Left kidney (tissue), 2 donors: ENCODE results near the gene MUC5B. TPM values are rescaled to one million over a fixed set of nuclear protein-coding genes. Genes with fewer than 3 reads are reported as not detected.
A peak's percentile ranks its signal among the peaks of the same experiment; 100 is the strongest.
"Not testable (repeated sequence)": the region's sequence is repeated elsewhere in the genome, so short reads cannot be mapped to it uniquely, and the experiment has no call there.

Experiments
- DNase-seq: peaks from one replicate; pipeline ENCODE4 v3.0.0-alpha.2; 2013
- polyA plus RNA-seq: library from polyadenylated mRNA; unstranded; fragments of 120-200 nt; gene quantifications from one replicate; pipeline ENCODE4 v1.2.1, GENCODE V29; 2013; ENCODE audit not compliant: insufficient read length

Gene MUC5B
- polyA plus RNA-seq, 1 donor: 0.12 TPM

DNA sequence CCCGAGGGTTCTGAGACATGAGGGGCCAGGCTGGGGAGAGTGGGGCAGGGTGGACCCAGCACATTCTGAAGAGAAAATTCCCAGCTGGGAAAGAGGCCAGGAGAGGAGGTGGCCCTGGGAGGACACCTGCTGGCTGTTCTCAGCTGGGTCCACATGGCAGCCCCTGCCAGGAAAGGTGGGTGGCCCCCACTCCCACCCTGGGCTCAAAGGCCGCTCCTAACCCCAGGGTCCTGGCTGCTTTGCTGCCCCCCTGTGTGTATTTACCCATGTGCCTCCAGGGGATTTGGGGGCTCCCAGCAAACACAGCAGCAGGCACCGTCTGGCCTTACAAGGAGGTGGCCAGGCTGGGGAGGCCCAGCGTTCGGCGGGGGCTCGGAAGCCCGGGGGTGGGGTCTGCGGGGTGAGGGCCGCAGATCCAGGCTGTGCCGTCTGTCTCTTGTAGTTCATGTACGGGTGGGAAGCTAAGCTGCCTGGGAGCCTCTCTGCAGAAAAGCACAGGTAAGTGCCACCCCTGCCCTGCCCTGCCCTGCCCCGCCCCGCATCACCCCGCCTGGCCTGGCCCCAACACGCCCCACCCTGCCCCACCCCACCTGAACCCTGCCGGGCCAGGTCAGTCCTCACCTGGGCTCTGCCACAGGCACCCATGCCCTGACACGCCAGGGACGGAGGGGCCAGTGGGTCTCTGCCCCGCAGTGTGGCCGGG is 10.6 kb downstream of the MUC5B start:
- no peak for DNase-seq

- no peak for DNase-seq
Measured at GRCh38 chr11:1234054-1234720, 11.3 kb downstream of the MUC5B start.

DNA sequence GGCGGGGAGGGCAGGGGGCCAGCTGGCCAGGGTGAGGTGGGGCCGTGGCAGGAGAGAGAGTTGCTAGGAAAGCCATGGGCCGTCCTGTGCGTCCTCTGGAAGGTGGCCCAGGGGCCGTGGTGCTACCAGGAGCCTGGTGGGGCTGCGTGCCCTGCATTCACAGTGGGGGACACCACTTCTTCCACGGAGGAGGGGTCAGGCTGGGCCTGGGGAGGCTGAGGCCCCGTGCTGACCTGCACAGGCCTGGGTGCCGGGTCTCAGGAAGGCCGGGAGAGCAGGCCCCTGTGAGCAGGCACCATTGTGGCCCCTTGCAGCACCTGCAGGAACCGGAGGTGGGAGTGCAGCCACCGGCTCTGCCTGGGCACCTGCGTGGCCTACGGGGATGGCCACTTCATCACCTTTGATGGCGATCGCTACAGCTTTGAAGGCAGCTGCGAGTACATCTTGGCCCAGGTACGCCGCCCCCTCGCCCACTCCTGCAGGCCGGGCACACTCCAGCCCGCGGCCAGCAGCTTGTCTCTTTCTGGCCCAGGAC is 12.0 kb downstream of the MUC5B start:
- DNase-seq: no peak

- no peak for DNase-seq
Measured at GRCh38 chr11:1235306-1235900, 12.5 kb downstream of the MUC5B start.

DNA sequence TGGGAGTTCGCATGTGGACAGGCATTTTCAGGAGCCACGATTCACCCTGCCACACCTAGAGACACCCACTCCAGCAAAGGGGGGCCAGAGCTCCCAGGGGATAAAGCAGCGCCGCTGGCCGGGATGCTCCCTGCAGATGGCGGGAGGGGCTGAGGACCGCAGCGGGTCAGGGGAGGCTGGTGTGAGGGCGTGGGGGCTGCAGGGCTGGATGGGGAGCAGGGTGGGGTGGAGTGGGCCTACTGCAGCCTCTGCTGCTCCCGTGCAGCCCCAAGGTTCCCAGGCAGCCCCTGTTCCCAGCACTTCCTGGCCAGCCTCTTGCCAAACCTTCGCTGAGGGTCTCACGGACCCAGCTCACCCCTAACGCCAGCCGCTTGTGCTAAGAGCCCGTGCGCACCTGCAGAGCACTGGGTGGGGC is 13.0 kb downstream of the MUC5B start:
- no peak for DNase-seq

DNA sequence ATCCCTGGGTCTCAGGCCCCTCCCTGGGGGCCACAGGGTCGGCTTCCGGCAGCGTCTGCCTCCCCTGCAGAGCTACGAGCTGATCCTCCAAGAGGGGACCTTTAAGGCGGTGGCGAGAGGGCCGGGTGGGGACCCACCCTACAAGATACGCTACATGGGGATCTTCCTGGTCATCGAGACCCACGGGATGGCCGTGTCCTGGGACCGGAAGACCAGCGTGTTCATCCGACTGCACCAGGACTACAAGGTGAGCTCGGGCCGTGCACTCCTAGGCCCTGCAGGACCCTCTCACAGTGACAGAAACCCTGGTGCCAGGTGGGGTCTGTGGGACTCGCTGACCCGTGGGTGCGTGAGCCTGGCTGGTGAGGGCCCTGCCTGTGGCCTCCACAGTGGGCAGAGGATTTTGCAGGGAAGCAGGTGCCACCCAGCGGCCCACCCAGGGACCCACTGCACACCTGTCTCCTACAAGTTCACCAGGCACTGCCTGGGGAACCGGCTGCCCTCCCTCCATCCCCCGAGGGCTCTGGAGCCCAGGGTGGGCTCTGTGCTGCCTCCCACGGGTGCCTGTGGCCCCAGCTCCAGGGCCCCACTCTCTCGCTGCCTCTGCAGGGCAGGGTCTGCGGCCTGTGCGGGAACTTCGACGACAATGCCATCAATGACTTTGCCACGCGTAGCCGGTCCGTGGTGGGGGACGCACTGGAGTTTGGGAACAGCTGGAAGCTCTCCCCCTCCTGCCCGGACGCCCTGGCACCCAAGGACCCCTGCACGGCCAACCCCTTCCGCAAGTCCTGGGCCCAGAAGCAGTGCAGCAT is 13.7 kb downstream of the MUC5B start:
- DNase-seq: no peak

DNA sequence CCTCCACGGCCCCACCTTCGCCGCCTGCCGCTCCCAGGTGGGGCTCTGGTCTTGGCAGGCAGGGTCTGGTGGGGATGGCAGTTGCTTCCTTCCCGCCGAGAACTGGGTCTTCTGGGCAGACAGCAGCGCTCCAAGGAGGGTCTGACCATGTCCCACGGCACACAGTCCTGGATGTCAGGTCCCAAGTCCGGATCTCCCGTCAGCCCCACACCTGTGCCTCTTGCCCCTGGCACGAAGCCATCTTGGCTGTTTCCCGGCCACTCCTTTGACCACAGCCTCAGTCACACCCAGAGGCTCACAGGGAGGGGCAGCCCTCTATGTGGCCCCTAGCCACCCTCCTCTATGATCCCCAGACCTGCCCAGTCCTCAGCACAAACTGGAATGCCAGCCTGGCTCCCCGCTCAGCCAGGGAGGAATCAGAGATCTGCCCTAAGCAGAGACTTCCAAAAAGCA is 14.3 kb downstream of the MUC5B start:
- no peak for DNase-seq

DNA sequence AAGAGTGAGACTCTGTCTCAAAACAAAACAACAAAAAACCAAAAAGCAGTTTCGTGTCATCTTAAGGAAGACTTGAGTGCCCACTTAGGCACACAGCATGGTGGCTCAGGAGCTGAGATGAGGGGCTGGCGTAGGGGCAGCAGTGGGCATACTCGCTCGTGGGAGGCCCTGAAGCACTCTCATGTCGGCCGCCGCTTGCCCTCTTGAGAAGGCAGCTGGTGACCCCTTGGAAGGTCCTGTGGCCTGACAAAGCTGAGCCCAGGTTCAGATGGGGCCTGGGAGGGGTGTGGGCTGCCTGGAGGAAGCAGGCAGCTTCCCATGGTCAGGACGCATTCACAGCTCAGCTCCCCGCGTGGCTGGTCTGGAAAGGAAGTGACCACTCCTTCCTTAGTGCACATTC is 15.0 kb downstream of the MUC5B start:
- no peak for DNase-seq

DNA sequence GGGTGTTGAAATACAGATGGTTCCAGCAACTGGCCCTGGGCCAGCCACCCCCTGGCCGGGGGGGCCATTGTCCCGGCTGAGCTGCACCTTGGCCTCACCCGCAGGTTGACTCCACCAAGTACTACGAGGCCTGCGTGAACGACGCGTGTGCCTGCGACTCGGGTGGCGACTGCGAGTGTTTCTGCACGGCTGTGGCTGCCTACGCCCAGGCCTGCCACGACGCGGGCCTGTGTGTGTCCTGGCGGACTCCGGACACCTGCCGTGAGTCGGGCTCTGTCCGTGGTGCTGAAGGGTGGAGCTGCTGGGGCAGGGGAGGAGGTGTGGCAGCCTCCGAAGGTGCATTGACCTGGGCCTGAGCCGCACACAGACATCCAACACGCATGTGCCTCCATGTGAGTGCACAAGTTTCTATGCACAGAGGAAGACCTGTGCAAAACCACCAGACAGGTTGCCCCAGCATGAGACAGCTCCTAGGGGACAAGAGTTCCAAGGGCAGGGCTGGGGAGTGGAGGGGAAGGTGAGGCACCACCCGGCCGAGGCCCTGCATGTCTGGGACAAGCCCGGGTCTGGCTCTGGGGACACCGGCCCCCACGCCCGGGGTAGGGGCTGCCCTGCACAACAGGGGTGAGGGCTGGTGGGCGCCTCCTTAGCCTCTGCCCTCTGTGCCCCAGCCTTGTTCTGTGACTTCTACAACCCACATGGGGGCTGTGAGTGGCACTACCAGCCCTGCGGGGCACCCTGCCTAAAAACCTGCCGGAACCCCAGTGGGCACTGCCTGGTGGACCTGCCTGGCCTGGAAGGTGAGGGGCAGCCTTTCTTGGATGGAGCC is 16.1 kb downstream of the MUC5B start:
- peak; percentile 46 for DNase-seq

DNA sequence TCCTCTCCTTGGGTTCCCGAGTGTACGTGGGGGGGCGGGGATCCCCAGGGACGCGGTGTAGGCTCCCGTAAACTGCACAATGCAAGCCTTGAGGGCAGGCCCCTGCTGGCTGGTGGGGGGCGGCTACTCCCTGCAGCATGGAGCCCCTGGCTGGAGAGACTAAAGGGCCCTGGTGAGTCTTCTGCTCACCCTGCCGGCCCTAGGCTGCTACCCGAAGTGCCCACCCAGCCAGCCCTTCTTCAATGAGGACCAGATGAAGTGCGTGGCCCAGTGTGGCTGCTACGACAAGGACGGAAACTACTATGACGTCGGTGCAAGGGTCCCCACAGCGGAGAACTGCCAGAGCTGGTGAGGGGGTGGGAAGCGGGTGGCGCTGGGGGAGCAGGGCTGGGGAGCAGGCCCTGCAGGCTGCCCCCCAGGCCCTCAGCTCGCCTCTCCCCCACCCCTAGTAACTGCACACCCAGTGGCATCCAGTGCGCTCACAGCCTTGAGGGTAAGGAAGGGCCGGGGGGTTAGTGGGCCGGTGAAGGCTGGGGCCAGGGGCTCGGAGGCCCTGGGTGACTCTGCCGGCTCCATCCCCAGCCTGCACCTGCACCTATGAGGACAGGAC is 16.8 kb downstream of the MUC5B start:
- no peak for DNase-seq

GRCh38 chr11:1240771-1241170 is 17.9 kb downstream of the MUC5B start:
- no peak for DNase-seq

DNA sequence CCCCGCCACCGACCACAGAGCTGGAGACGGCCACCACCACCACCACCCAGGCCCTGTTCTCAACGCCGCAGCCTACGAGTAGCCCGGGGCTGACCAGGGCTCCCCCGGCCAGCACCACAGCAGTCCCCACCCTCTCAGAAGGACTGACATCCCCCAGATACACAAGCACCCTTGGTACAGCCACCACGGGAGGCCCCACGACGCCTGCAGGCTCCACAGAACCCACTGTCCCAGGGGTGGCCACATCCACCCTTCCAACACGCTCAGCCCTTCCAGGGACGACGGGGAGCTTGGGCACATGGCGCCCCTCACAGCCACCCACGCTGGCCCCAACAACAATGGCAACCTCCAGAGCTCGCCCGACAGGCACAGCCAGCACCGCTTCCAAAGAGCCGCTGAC is 18.8 kb downstream of the MUC5B start:
- no peak for DNase-seq

DNA sequence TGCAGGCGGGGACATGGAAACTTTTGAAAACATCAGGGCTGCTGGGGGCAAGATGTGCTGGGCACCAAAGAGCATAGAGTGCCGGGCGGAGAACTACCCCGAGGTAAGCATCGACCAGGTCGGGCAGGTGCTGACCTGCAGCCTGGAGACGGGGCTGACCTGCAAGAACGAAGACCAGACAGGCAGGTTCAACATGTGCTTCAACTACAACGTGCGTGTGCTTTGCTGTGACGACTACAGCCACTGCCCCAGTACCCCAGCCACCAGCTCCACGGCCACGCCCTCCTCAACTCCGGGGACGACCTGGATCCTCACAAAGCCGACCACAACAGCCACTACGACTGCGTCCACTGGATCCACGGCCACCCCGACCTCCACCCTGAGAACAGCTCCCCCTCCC is 19.4 kb downstream of the MUC5B start:
- no peak for DNase-seq

DNA sequence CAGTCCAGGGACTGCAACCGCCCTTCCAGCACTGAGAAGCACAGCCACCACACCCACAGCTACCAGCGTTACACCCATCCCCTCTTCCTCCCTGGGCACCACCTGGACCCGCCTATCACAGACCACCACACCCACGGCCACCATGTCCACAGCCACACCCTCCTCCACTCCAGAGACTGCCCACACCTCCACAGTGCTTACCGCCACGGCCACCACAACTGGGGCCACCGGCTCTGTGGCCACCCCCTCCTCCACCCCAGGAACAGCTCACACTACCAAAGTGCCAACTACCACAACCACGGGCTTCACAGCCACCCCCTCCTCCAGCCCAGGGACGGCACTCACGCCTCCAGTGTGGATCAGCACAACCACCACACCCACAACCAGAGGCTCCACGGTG is 19.9 kb downstream of the MUC5B start:
- not testable (repeated sequence) for DNase-seq

- DNase-seq: not testable (repeated sequence)
Measured at GRCh38 chr11:1243521-1243920, 20.7 kb downstream of the MUC5B start.

DNA sequence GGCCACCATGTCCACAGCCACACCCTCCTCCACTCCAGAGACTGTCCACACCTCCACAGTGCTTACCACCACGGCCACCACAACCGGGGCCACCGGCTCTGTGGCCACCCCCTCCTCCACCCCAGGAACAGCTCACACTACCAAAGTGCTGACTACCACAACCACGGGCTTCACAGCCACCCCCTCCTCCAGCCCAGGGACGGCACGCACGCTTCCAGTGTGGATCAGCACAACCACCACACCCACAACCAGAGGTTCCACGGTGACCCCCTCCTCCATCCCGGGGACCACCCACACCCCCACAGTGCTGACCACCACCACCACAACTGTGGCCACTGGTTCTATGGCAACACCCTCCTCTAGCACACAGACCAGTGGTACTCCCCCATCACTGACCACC is 21.7 kb downstream of the MUC5B start:
- DNase-seq: not testable (repeated sequence)

- not testable (repeated sequence) for DNase-seq
Measured at GRCh38 chr11:1245717-1246116, 22.9 kb downstream of the MUC5B start.

GRCh38 chr11:1246301-1246700 is 23.4 kb downstream of the MUC5B start:
- not testable (repeated sequence) for DNase-seq

GRCh38 chr11:1247026-1247425 is 24.2 kb downstream of the MUC5B start:
- DNase-seq: not testable (repeated sequence)

GRCh38 chr11:1248951-1249350 is 26.1 kb downstream of the MUC5B start:
- not testable (repeated sequence) for DNase-seq

DNA sequence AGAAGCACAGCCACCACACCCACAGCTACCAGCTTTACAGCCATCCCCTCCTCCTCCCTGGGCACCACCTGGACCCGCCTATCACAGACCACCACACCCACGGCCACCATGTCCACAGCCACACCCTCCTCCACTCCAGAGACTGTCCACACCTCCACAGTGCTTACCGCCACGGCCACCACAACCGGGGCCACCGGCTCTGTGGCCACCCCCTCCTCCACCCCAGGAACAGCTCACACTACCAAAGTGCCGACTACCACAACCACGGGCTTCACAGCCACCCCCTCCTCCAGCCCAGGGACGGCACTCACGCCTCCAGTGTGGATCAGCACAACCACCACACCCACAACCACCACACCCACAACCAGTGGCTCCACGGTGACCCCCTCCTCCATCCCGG is 27.5 kb downstream of the MUC5B start:
- DNase-seq: not testable (repeated sequence)
